PFSK-1 (cell line): ENCODE results near the gene GAPT.

ENCODE experiments used
- POLR2AphosphoS5 ChIP-seq: IDR thresholded peaks from 2 replicates; pipeline ENCODE4 v1.6.1; 2012; ENCODE audit warnings: low read depth, mild to moderate bottlenecking, control low read depth, low read length, moderate library complexity
- TF ChIP-seq, protein P1 (sequence below), 2 experiments: IDR thresholded peaks; 2 replicates each; pipeline versions ENCODE4 v1.6.1 to v1.8.0; 2011 to 2012; ENCODE audit warnings: low read depth in 2 of 2, low read length in 2 of 2, control low read depth in 1 of 2, inconsistent platforms in 1 of 2, mild to moderate bottlenecking in 1 of 2, moderate library complexity in 1 of 2; ENCODE audit not compliant: insufficient read depth in 1 of 2

DNA sequence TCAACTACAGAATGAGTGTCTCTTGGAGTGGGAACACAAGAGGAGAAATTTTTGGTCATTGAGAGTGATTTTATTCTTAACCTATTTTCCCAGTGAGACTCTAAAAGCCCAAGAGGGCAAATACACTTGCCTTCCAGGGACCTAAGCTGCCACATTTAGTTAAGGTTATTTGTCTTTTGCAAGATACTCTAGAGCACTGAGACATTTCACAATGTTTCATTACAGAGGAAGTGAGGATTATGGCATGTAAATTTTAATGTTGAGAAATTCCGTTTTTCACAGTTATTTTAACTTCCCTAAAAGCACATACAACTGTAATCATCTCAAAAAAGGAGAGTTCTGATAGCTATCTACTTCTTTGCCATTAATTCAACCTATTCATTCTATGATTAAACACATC is 53.0 kb downstream of the GAPT start:
- no peak for TF ChIP-seq POLR2AphosphoS5
- TF ChIP-seq, protein P1, sequence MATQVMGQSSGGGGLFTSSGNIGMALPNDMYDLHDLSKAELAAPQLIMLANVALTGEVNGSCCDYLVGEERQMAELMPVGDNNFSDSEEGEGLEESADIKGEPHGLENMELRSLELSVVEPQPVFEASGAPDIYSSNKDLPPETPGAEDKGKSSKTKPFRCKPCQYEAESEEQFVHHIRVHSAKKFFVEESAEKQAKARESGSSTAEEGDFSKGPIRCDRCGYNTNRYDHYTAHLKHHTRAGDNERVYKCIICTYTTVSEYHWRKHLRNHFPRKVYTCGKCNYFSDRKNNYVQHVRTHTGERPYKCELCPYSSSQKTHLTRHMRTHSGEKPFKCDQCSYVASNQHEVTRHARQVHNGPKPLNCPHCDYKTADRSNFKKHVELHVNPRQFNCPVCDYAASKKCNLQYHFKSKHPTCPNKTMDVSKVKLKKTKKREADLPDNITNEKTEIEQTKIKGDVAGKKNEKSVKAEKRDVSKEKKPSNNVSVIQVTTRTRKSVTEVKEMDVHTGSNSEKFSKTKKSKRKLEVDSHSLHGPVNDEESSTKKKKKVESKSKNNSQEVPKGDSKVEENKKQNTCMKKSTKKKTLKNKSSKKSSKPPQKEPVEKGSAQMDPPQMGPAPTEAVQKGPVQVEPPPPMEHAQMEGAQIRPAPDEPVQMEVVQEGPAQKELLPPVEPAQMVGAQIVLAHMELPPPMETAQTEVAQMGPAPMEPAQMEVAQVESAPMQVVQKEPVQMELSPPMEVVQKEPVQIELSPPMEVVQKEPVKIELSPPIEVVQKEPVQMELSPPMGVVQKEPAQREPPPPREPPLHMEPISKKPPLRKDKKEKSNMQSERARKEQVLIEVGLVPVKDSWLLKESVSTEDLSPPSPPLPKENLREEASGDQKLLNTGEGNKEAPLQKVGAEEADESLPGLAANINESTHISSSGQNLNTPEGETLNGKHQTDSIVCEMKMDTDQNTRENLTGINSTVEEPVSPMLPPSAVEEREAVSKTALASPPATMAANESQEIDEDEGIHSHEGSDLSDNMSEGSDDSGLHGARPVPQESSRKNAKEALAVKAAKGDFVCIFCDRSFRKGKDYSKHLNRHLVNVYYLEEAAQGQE (IDR thresholded peaks at IDR 0.05; ENCODE audit: insufficient read depth in 1 of 2, low read depth in 2 of 2, low read length in 2 of 2) = no peak
